Measurements from ENCODE around the gene TNFSF9. TPM values are rescaled to one million over a fixed set of nuclear protein-coding genes. Genes with fewer than 3 reads are reported as not detected.

Gene TNFSF9
- total and polyA plus RNA-seq, 12 donors = 0.13 to 0.88 (median 0.21) TPM; not detected in 3

GRCh38 chr19:6533000-6533328 is 2.1 kb downstream of the TNFSF9 start:
- no peak for ATAC-seq
- DNase-seq = no peak
- Histone ChIP-seq H3K36me3 (no peaks in the 10 kb centered on the region), H3K27ac (no peak overlapping the region), H3K9me3 (peaks cover 0 to 9% (median 0%) of the 10 kb centered on the region in 11 donors), H3K4me1 (peaks cover 6 to 55% (median 26%) of the 10 kb centered on the region in 9 donors), H3K4me3 (peak overlapping the region in 1 of 10 donors; percentile 12), H3K27me3 (peaks cover 0 to 50% (median 25%) of the 10 kb centered on the region in 7 donors)
- TF ChIP-seq CTCF (IDR thresholded peaks at IDR 0.05) = no peak
- intact Hi-C loops (cut with DNase I) = no loop called here
- WGBS, 2 donors = 52 to 65% methylated on average over 3 of the region's 3 CpGs

- no peak overlapping the region for H3K4me3 ChIP-seq
- no peak for DNase-seq
- H3K27me3 ChIP-seq = peaks cover 0 to 50% (median 25%) of the 10 kb centered on the region in 7 donors
- no peaks in the 10 kb centered on the region for H3K36me3 ChIP-seq
- intact Hi-C loops (cut with DNase I) = no loop called here
- peaks cover 0 to 9% (median 0%) of the 10 kb centered on the region in 11 donors for H3K9me3 ChIP-seq
- H3K4me1 ChIP-seq = peaks cover 6 to 46% (median 26%) of the 10 kb centered on the region in 9 donors
- no peak overlapping the region for H3K27ac ChIP-seq
- TF ChIP-seq CTCF (IDR thresholded peaks at IDR 0.05) = no peak
- WGBS, 2 donors = 11 to 26% methylated on average over 11 of the region's 11 CpGs
- ATAC-seq = no peak
Observed at GRCh38 chr19:6533746-6534418, 3.1 kb downstream of the TNFSF9 start.

- TF ChIP-seq CTCF (IDR thresholded peaks at IDR 0.05) = no peak
Observed at GRCh38 chr19:6534451-6535093, 3.7 kb downstream of the TNFSF9 start.

GRCh38 chr19:6535558-6536137 is 4.8 kb downstream of the TNFSF9 start:
- Histone ChIP-seq H3K9me3 (peaks cover 0 to 9% (median 0%) of the 10 kb centered on the region in 11 donors), H3K27ac (no peak overlapping the region), H3K36me3 (no peaks in the 10 kb centered on the region), H3K27me3 (peaks cover 0 to 63% (median 28%) of the 10 kb centered on the region in 7 donors), H3K4me1 (peaks cover 6 to 29% (median 11%) of the 10 kb centered on the region in 9 donors), H3K4me3 (no peak overlapping the region)
- WGBS, 2 donors = 94% methylated on average over 10 of the region's 10 CpGs
- ATAC-seq (no peak), DNase-seq (no peak)
- no peak for TF ChIP-seq CTCF (IDR thresholded peaks at IDR 0.05)
- intact Hi-C loops (cut with DNase I) = no loop called here

More at GRCh38 chr19:6534451-6535093, 3.7 kb downstream of the TNFSF9 start:
- ATAC-seq (no peak), DNase-seq (no peak)
- WGBS, 2 donors = 50 to 69% methylated on average over 40 of the region's 40 CpGs
- H3K27me3 ChIP-seq = peaks cover 0 to 54% (median 25%) of the 10 kb centered on the region in 7 donors
- peaks cover 6 to 39% (median 20%) of the 10 kb centered on the region in 9 donors for H3K4me1 ChIP-seq
- H3K36me3 ChIP-seq = no peaks in the 10 kb centered on the region
- H3K4me3 ChIP-seq = no peak overlapping the region
- intact Hi-C loops (cut with DNase I) = no loop called here
- peaks cover 0 to 9% (median 0%) of the 10 kb centered on the region in 11 donors for H3K9me3 ChIP-seq
- no peak overlapping the region for H3K27ac ChIP-seq

All from heart right ventricle (tissue), 16 donors.